ENCODE data around the gene SLC38A2. TPM values are rescaled to one million over a fixed set of nuclear protein-coding genes. Genes with fewer than 3 reads are reported as not detected.

Gene SLC38A2
- total RNA-seq, 2 experiments from 2014 or later: 70.5 to 93.5 TPM

- intact Hi-C loops (cut with micrococcal nuclease; ENCODE audit: unreplicated experiment): loop anchor here (5.0 kb wide), 2 partner anchors 377 to 642 kb away; partner anchors contain the start of genes ARID2 and SCAF11
- TF ChIP-seq, protein P1, sequence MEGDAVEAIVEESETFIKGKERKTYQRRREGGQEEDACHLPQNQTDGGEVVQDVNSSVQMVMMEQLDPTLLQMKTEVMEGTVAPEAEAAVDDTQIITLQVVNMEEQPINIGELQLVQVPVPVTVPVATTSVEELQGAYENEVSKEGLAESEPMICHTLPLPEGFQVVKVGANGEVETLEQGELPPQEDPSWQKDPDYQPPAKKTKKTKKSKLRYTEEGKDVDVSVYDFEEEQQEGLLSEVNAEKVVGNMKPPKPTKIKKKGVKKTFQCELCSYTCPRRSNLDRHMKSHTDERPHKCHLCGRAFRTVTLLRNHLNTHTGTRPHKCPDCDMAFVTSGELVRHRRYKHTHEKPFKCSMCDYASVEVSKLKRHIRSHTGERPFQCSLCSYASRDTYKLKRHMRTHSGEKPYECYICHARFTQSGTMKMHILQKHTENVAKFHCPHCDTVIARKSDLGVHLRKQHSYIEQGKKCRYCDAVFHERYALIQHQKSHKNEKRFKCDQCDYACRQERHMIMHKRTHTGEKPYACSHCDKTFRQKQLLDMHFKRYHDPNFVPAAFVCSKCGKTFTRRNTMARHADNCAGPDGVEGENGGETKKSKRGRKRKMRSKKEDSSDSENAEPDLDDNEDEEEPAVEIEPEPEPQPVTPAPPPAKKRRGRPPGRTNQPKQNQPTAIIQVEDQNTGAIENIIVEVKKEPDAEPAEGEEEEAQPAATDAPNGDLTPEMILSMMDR (conservative IDR thresholded peaks at IDR 0.05; ENCODE audit: low read length): no peak
- Histone ChIP-seq H3K79me2 (ENCODE audit: insufficient read depth, low read depth, low read length) (peaks cover 35% of the 10 kb centered on the region; the same call in 1 of the 2 replicates), H3K4me3 (ENCODE audit: low read depth, low read length, poor library complexity, severe bottlenecking) (peak overlapping the region; percentile 95), H4K20me1 (ENCODE audit: insufficient read depth, low read length) (peaks cover 20% of the 10 kb centered on the region), H3K9me2 (ENCODE audit: insufficient read depth, low read length) (no peaks in the 10 kb centered on the region), H2AFZ (ENCODE audit: low read length) (no peak overlapping the region), H3K27ac (ENCODE audit: low read depth, low read length, poor library complexity, severe bottlenecking) (no peak overlapping the region), H3K9me3 (ENCODE audit: low read length) (no peaks in the 10 kb centered on the region), H3K4me2 (ENCODE audit: low read length) (peak overlapping the region; percentile 91), H3K36me3 (ENCODE audit: insufficient read depth, low read length) (peaks cover 64% of the 10 kb centered on the region), H3K4me1 (ENCODE audit: insufficient read depth, low read length, poor library complexity, severe bottlenecking) (peaks cover 24% of the 10 kb centered on the region)
- BruUV-seq (replicated peaks): no TSS peak
- ChIA-PET POLR2A (interaction anchor here (0.6 to 1.9 kb wide), 2 partner anchors 378 to 1321 kb away, joined by 3 to 5 read pairs; no protein-coding TSS in a partner anchor), CTCF (ENCODE audit: unreplicated experiment) (no interaction called here)
- DNase-seq (ENCODE audit: low spot score): no peak
Observed at GRCh38 chr12:46369474-46370379, 2.8 kb downstream of the SLC38A2 start.

DNA sequence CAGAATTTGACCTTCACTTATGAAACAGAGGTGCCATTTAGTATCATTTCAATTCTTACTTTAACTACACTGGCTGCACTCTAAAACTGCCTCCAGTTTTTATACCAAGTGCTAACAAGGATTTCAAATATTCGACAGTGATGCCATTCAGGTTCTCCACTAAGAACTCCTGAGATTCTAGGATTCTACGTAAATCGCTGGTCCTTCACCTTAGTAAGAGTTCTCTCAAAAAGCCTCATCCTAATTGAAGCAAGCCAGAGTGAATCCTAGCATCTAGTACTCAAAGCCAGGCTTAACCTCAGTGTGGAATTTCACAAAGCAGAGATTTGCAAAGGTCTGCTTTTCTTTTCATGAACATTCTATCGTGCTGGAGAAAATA lies 3.5 kb downstream of the SLC38A2 start:
- DNase-seq (ENCODE audit: low spot score): no peak
- intact Hi-C loops (cut with micrococcal nuclease; ENCODE audit: unreplicated experiment): no loop called here
- POLR2A ChIA-PET: interaction anchor here (1.4 kb wide), 1 partner anchor 13 kb away, joined by 4 read pairs; no protein-coding TSS in a partner anchor
- H3K36me3 ChIP-seq (ENCODE audit: insufficient read depth, low read length): peaks cover 71% of the 10 kb centered on the region
- peaks cover 24% of the 10 kb centered on the region for H3K4me1 ChIP-seq (ENCODE audit: insufficient read depth, low read length, poor library complexity, severe bottlenecking)
- H3K4me2 ChIP-seq (ENCODE audit: low read length): no peak overlapping the region
- H4K20me1 ChIP-seq (ENCODE audit: insufficient read depth, low read length): peaks cover 20% of the 10 kb centered on the region
- H3K79me2 ChIP-seq (ENCODE audit: insufficient read depth, low read depth, low read length): peaks cover 35% of the 10 kb centered on the region; the same call in 1 of the 2 replicates
- H3K27ac ChIP-seq (ENCODE audit: low read depth, low read length, poor library complexity, severe bottlenecking): no peak overlapping the region
- no TSS peak for BruUV-seq (replicated peaks)
- no peak overlapping the region for H3K4me3 ChIP-seq (ENCODE audit: low read depth, low read length, poor library complexity, severe bottlenecking)
- no peaks in the 10 kb centered on the region for H3K9me2 ChIP-seq (ENCODE audit: insufficient read depth, low read length)
- no peaks in the 10 kb centered on the region for H3K9me3 ChIP-seq (ENCODE audit: low read length)
- CTCF ChIA-PET (ENCODE audit: unreplicated experiment): no interaction called here
- H2AFZ ChIP-seq (ENCODE audit: low read length): no peak overlapping the region
- no peak for TF ChIP-seq EZH2phosphoT487 (IDR thresholded peaks at IDR 0.05; ENCODE audit: borderline replicate concordance, low read depth, low read length)
- TF ChIP-seq, protein P1 (conservative IDR thresholded peaks at IDR 0.05; ENCODE audit: low read length): no peak

- ChIA-PET CTCF (ENCODE audit: unreplicated experiment) (no interaction called here), POLR2A (interaction anchor here (1.4 kb wide), 1 partner anchor 12 kb away, joined by 4 read pairs; no protein-coding TSS in a partner anchor)
- BruUV-seq (replicated peaks): no TSS peak
- no peak overlapping the region for H3K27ac ChIP-seq (ENCODE audit: low read depth, low read length, poor library complexity, severe bottlenecking)
- H3K36me3 ChIP-seq (ENCODE audit: insufficient read depth, low read length): peaks cover 75% of the 10 kb centered on the region
- no peaks in the 10 kb centered on the region for H3K9me3 ChIP-seq (ENCODE audit: low read length)
- no peak for DNase-seq (ENCODE audit: low spot score)
- peaks cover 21% of the 10 kb centered on the region for H3K4me1 ChIP-seq (ENCODE audit: insufficient read depth, low read length, poor library complexity, severe bottlenecking)
- H3K79me2 ChIP-seq (ENCODE audit: insufficient read depth, low read depth, low read length): peaks cover 35% of the 10 kb centered on the region; the same call in 1 of the 2 replicates
- H2AFZ ChIP-seq (ENCODE audit: low read length): no peak overlapping the region
- no peak for TF ChIP-seq EZH2phosphoT487 (IDR thresholded peaks at IDR 0.05; ENCODE audit: borderline replicate concordance, low read depth, low read length)
- TF ChIP-seq, protein P1 (conservative IDR thresholded peaks at IDR 0.05; ENCODE audit: low read length): no peak
- H3K4me3 ChIP-seq (ENCODE audit: low read depth, low read length, poor library complexity, severe bottlenecking): no peak overlapping the region
- no peaks in the 10 kb centered on the region for H3K9me2 ChIP-seq (ENCODE audit: insufficient read depth, low read length)
- no peak overlapping the region for H3K4me2 ChIP-seq (ENCODE audit: low read length)
- intact Hi-C loops (cut with micrococcal nuclease; ENCODE audit: unreplicated experiment): no loop called here
- peaks cover 20% of the 10 kb centered on the region for H4K20me1 ChIP-seq (ENCODE audit: insufficient read depth, low read length)
Observed at GRCh38 chr12:46368684-46369083, 3.9 kb downstream of the SLC38A2 start.
